Naive B cell (primary cell): ENCODE data around the gene MICAL2. TPM values are rescaled to one million over a fixed set of nuclear protein-coding genes. Genes with fewer than 3 reads are reported as not detected.

Experiments used
- ATAC-seq, 2 donors: fragments of 150-1000 bp; cut with Tn5 transposase; 2 replicates each; pipeline ENCODE4 v1.10.0; 2021; ENCODE audit warnings: low read depth in 2 of 2, mild to moderate bottlenecking in 2 of 2, moderate library complexity in 2 of 2
- DNase-seq: peaks from one replicate; pipeline ENCODE4 v3.0.0; 2022
- H3K27ac Mint-ChIP-seq, 6 donors: one replicate each; pipeline ENCODE4 v1.8.0; 2020 to 2022; ENCODE audit warnings: mild to moderate bottlenecking in 6 of 6, mixed read lengths in 6 of 6, moderate library complexity in 5 of 6, inconsistent platforms in 2 of 6
- H3K27me3 Mint-ChIP-seq, 3 donors: one replicate each; pipeline ENCODE4 v1.8.0; 2021 to 2022; ENCODE audit warnings: mixed read lengths in 3 of 3, mild to moderate bottlenecking in 1 of 3
- H3K36me3 Mint-ChIP-seq, 2 donors: one replicate each; pipeline ENCODE4 v1.8.0; 2020 to 2022; ENCODE audit warnings: mixed read lengths in 2 of 2, inconsistent platforms in 1 of 2, mild to moderate bottlenecking in 1 of 2
- H3K4me1 Mint-ChIP-seq, 3 donors: one replicate each; pipeline ENCODE4 v1.8.0; 2020 to 2022; ENCODE audit warnings: mixed read lengths in 3 of 3, inconsistent platforms in 1 of 3, mild to moderate bottlenecking in 1 of 3, moderate library complexity in 1 of 3
- H3K4me3 Mint-ChIP-seq, 8 donors: one replicate each; pipeline ENCODE4 v1.8.0; 2020 to 2022; ENCODE audit warnings: mild to moderate bottlenecking in 8 of 8, mixed read lengths in 8 of 8, moderate library complexity in 8 of 8, inconsistent platforms in 2 of 8
- H3K9me3 Mint-ChIP-seq, 7 donors: one replicate each; pipeline ENCODE4 v1.8.0; 2020 to 2022; ENCODE audit warnings: mixed read lengths in 7 of 7, mild to moderate bottlenecking in 5 of 7, inconsistent platforms in 2 of 7, moderate library complexity in 1 of 7
- polyA plus RNA-seq, 6 donors: library from polyadenylated mRNA; unstranded; fragments of 300-500 nt; fragmentation: Illumina TruSeq; gene quantifications; one replicate each; pipeline ENCODE4 v1.2.3, GENCODE V29; 2021; ENCODE audit warnings: low read depth in 6 of 6

Gene MICAL2
- polyA plus RNA-seq, 6 donors from 2014 or later, result 0.05 to 1.3 TPM; not detected in 4

- Mint-ChIP-seq H3K36me3 (peaks cover 0 to 6% of the 10 kb centered on the region in 2 donors), H3K4me1 (no peaks in the 10 kb centered on the region), H3K9me3 (peaks cover 2 to 27% (median 8%) of the 10 kb centered on the region in 7 donors), H3K27me3 (no peaks in the 10 kb centered on the region), H3K27ac (no peak overlapping the region), H3K4me3 (no peak overlapping the region)
- no peak for DNase-seq
- no peak for ATAC-seq
Measured at GRCh38 chr11:12301379-12301778, 191.0 kb downstream of the MICAL2 start.

- no peak for ATAC-seq
- H3K4me1 Mint-ChIP-seq, result no peaks in the 10 kb centered on the region
- peaks cover 0 to 6% of the 10 kb centered on the region in 2 donors for H3K36me3 Mint-ChIP-seq
- H3K27me3 Mint-ChIP-seq, result no peaks in the 10 kb centered on the region
- H3K27ac Mint-ChIP-seq, result no peak overlapping the region
- H3K4me3 Mint-ChIP-seq, result no peak overlapping the region
- DNase-seq, result no peak
- peaks cover 2 to 15% (median 5%) of the 10 kb centered on the region in 7 donors for H3K9me3 Mint-ChIP-seq
Measured at GRCh38 chr11:12303421-12304149, 193.2 kb downstream of the MICAL2 start.

- Mint-ChIP-seq H3K4me3 (no peak overlapping the region), H3K27ac (no peak overlapping the region), H3K9me3 (peaks cover 0 to 17% (median 10%) of the 10 kb centered on the region in 7 donors), H3K36me3 (no peaks in the 10 kb centered on the region), H3K27me3 (peaks cover 0 to under 1% (median 0%) of the 10 kb centered on the region in 3 donors), H3K4me1 (no peaks in the 10 kb centered on the region)
- DNase-seq (no peak), ATAC-seq (no peak)
Measured at GRCh38 chr11:12306830-12307229, 196.4 kb downstream of the MICAL2 start.

- peaks cover 8 to 42% (median 23%) of the 10 kb centered on the region in 7 donors for H3K9me3 Mint-ChIP-seq
- no peak for DNase-seq
- no peak overlapping the region for H3K27ac Mint-ChIP-seq
- H3K27me3 Mint-ChIP-seq, result peaks cover 0 to 14% (median 4%) of the 10 kb centered on the region in 3 donors
- no peak for ATAC-seq
- H3K4me3 Mint-ChIP-seq, result no peak overlapping the region
- peaks cover 0 to 6% of the 10 kb centered on the region in 2 donors for H3K36me3 Mint-ChIP-seq
- no peaks in the 10 kb centered on the region for H3K4me1 Mint-ChIP-seq
Measured at GRCh38 chr11:12312132-12312531, 201.7 kb downstream of the MICAL2 start.

Other genes with a start within 250 kb of the MICAL2 start
- gene DKK3, start 102.0 kb upstream of the MICAL2 start, polyA plus RNA-seq, result not detected